SK-N-SH (cell line): Measurements from ENCODE around the gene ZMYND15.

Experiments
- CTCF ChIP-seq: fragments of 200-600 bp; sonication (generic); IDR thresholded peaks from 2 replicates; pipeline ENCODE4 v1.6.1; 2017; ENCODE audit warnings: antibody characterized with exemption, mild to moderate bottlenecking, moderate library complexity
- FOXJ3 ChIP-seq: sonication (generic); formaldehyde crosslinking; IDR thresholded peaks from 2 replicates; pipeline ENCODE4 v1.5.1; 2020; ENCODE audit warnings: mild to moderate bottlenecking, missing genetic modification reagents
- MAX ChIP-seq: IDR thresholded peaks from 2 replicates; pipeline ENCODE4 v1.4.0; 2012; ENCODE audit warnings: low read depth
- MXI1 ChIP-seq: IDR thresholded peaks from 2 replicates; pipeline ENCODE4 v1.6.1; 2012; ENCODE audit warnings: mild to moderate bottlenecking, low read depth, low read length, improper control_type of control experiment
- RFX5 ChIP-seq: IDR thresholded peaks from 2 replicates; pipeline ENCODE4 v1.6.1; 2012; ENCODE audit warnings: mild to moderate bottlenecking, improper control_type of control experiment, low read length
- TAF1 ChIP-seq: IDR thresholded peaks from 2 replicates; pipeline ENCODE4 v1.6.1; 2012; ENCODE audit warnings: low read depth, mild to moderate bottlenecking, low read length, moderate library complexity, borderline replicate concordance
- TEAD4 ChIP-seq: IDR thresholded peaks from 2 replicates; pipeline ENCODE4 v1.4.0; 2012; ENCODE audit warnings: mild to moderate bottlenecking, borderline replicate concordance; ENCODE audit not compliant: insufficient read depth
- USF1 ChIP-seq: IDR thresholded peaks from 2 replicates; pipeline ENCODE4 v1.4.0; 2012; ENCODE audit warnings: low read depth, borderline replicate concordance
- YY1 ChIP-seq: IDR thresholded peaks from 2 replicates; pipeline ENCODE4 v1.4.0; 2012; ENCODE audit warnings: low read depth, mild to moderate bottlenecking
- ZBTB33 ChIP-seq: IDR thresholded peaks from 2 replicates; pipeline ENCODE4 v1.4.0; 2012; ENCODE audit warnings: low read depth, borderline replicate concordance

GRCh38 chr17:4740025-4740351, 355 bp downstream of the ZMYND15 start:
- no peak for TF ChIP-seq CTCF
- no peak for TF ChIP-seq FOXJ3
- TF ChIP-seq TEAD4: no peak
- TF ChIP-seq YY1: no peak
- no peak for TF ChIP-seq TAF1
- TF ChIP-seq MAX: no peak
- TF ChIP-seq RFX5: no peak
- no peak for TF ChIP-seq ZBTB33
- TF ChIP-seq USF1: no peak
- no peak for TF ChIP-seq MXI1
